ENCODE data around the gene WDR74.
"Not testable (repeated sequence)": the region's sequence is repeated elsewhere in the genome, so short reads cannot be mapped to it uniquely, and the experiment has no call there.

WDR74 gene

GRCh38 chr11:62859281-62859703 lies 19.9 kb upstream of the WDR74 start:
- DNase-seq, result not testable (repeated sequence)

- no peak for DNase-seq
Measured at GRCh38 chr11:62858201-62858600, 18.8 kb upstream of the WDR74 start.

- no peak for DNase-seq
Measured at GRCh38 chr11:62857541-62857982, 18.2 kb upstream of the WDR74 start.

GRCh38 chr11:62856333-62856895 lies 17.0 kb upstream of the WDR74 start:
- DNase-seq, result no peak

GRCh38 chr11:62855571-62856332 lies 16.4 kb upstream of the WDR74 start:
- DNase-seq, result peak; percentile 91

- DNase-seq, result no peak
Measured at GRCh38 chr11:62854825-62855570, 15.6 kb upstream of the WDR74 start.

- DNase-seq, result no peak
Measured at GRCh38 chr11:62854013-62854824, 14.8 kb upstream of the WDR74 start.

GRCh38 chr11:62853279-62853965 lies 14.0 kb upstream of the WDR74 start:
- no peak for DNase-seq

- DNase-seq, result no peak
Measured at GRCh38 chr11:62852523-62853188, 13.3 kb upstream of the WDR74 start.

GRCh38 chr11:62851807-62852522 lies 12.6 kb upstream of the WDR74 start:
- DNase-seq, result no peak

- DNase-seq, result no peak
Measured at GRCh38 chr11:62850911-62851806, 11.8 kb upstream of the WDR74 start.

- no peak for DNase-seq
Measured at GRCh38 chr11:62847767-62848314, 8.5 kb upstream of the WDR74 start.

GRCh38 chr11:62846177-62846576 lies 6.8 kb upstream of the WDR74 start:
- DNase-seq, result no peak

GRCh38 chr11:62844154-62844553 lies 4.8 kb upstream of the WDR74 start:
- DNase-seq, result no peak

- no peak for DNase-seq
Measured at GRCh38 chr11:62843466-62843865, 4.1 kb upstream of the WDR74 start.

GRCh38 chr11:62842891-62843290 lies 3.5 kb upstream of the WDR74 start:
- DNase-seq, result not testable (repeated sequence)

GRCh38 chr11:62842171-62842741 lies 2.9 kb upstream of the WDR74 start:
- no peak for DNase-seq

- peak; percentile 91 for DNase-seq
Measured at GRCh38 chr11:62841361-62842170, 2.2 kb upstream of the WDR74 start.
